ENCODE results near the gene MTMR3.

The MTMR3 gene

DNA sequence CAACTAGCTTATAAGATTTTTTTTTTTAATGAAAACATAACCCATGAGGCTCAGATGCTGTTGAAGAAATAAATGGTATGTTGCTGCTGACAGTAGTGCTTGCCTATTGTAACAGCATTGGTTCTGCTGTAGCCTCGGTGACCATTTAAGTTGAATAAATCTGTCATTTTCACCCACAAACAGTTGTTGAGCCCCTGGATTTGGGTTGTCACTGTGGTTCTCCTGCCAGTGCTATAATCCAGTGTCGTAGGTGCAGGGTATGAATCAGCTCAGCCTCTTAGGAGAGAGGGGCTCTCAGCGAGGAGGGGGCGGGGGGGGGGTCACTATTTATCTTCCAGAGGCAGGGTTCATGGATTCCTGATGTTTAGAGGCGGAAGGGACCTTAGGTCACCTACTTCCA, 147.4 kb downstream of the MTMR3 start:
- DNase-seq = no peak

DNA sequence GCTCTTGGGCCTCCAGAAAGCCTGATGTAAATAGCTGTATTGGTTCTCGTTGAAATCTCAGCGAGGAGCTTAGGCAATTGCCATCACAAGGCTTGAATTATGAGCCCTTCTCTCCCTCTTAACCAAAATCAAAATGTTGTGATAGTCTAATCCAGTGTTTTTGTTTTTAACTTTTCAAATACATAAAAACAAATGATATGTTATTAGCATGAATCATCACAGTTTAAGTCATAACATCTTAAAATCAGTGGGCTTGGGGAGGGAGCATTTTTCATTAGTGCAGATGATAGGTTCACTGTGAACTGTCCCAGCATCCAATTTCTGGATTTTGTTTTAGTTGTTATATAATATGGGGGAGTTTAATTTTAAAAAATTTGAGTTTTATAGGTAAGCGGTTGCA, 148.4 kb downstream of the MTMR3 start:
- DNase-seq = no peak

DNA sequence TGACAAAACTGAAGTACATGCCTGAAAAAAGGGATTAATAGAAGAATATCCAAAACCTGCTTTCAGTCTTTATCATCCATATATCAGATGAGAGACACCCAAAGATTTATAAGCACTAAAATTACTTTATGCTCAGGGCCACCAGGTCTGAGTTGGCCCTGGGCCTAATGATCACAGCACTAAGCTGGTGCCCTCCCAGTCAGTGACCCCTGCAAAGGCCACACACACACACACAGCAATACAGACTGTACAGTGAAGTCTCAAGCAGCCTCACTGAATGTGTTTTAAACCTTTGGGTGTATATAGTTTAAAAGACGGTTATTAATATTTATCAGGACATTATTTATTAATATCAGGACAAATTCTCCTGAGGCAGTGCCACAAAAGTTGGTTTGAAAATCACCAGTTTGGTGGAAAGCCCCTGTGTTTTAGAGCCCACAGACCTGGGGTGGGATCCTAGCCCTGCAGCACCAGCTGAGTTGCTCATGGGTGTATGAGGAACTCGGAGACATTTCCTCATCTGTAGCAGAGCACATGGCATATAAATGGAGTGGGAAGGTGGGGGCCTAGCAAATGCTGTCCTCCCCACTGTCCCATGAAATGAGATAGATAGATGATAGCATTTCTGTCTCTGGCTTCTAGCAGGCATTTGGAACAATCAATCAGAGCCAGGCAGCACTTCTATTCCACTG, 148.9 kb downstream of the MTMR3 start:
- no peak for DNase-seq

DNA sequence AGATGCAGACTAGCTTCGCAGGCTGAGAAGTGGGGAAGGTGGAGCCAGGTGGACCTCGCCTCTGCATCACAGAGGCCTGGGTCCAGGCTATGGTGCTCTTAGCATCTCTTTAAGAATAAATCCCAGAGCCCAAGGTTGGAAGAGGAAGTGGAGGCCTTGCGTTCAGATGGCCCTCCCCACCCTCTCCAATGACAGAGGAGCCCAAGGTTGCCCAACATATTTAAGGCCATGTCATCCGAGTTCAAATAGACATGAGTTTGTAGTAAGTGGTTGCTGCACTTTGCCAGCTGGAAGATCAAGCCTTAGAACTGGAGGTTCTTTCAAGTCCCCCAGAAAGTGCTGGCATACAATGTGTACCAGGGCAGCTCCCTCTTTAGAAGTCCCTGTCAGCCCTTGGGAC, 150.2 kb downstream of the MTMR3 start:
- DNase-seq = no peak

DNA sequence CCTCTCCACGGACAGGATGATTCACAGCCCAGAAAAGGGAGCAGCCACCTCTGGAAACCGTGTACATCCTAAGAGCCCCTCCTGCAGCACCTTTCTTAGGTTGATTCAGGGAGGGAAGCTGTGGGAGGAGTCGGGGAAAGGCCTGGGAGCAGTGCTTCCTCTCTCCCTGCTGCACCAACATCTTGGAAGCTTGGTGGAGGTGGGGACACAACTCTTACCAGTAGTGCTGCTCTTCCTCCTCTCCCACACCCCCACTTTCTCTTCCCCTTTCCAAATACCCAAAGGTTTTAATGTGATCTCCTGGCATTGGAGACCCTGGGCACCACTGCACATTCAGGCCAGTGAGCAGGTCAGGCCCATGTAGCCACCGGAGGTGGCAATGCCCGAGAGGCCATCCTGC, 150.9 kb downstream of the MTMR3 start:
- no peak for DNase-seq

DNA sequence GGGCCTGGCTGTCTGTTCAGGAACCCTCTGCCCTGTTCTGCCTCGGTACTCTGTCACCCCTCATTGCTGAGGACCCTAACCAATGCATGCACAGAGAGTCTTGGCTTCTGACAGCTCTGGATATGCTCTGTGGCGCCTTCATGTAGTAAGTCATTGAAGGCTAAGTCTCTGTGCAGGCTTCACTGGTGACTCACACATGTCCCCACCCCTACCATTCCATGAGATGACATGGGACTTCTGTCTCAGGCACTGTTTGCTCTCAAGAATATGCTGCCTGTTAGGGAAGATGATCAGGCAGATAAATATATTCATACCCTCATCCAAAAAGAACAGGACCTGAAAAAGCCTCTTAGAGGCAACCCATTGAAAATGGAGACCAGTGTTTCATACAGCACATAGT, 153.7 kb downstream of the MTMR3 start:
- DNase-seq = peak; percentile 53

DNA sequence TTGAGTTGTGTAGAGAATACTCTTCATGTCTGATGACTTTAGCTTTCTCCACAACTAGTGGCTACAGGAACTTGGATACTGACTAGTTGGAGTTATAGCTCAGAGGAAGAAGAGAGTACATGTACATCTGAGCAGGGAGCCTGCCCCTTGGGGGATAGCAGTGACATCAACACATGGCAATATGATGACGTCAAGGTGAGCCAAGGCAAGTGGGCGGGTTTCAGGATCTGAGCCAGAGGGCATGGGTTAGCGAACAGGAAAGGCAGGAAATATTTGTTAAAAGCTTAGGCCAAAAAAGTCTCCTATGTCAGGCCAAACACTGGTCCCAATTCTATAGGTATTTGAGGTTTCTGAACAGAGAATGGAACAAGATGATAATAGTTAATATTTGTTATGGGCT, 155.2 kb downstream of the MTMR3 start:
- DNase-seq = peak; percentile 81

DNA sequence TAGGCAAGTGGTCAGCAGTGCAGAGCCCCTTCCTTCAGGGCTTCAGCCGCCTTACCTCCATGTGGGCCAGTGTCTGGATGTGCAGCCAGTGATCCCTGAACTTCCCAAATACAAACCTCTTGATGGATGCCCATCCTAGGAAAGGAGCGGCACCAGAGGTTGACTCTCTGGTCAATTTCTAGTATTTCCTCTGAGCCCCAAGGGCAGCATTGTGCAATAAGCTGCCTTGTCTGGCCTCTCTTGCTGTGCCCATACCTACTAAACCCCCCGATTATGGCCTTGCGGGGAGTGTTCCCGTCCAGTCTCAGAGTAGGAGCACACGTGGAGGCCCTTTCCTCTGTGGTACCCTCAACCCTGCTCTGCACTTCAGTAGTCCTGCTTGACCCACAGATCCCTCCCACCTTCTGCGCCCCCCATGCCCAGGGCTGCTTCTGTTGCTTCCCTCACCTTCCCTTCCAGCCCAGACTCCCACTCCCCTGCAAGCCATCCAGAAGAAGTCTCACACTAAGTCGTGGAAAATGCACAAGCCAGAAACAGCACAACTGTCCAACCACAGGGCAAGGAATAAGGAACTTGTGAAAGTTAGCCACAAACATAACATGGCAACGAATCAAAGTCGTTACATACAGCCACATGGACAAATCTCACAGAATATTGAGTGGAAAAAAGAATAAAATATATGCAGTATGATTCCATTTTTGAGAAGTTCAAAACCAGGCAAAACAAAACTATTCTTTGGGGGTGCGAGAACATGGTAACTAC, 157.7 kb downstream of the MTMR3 start:
- DNase-seq = no peak

DNA sequence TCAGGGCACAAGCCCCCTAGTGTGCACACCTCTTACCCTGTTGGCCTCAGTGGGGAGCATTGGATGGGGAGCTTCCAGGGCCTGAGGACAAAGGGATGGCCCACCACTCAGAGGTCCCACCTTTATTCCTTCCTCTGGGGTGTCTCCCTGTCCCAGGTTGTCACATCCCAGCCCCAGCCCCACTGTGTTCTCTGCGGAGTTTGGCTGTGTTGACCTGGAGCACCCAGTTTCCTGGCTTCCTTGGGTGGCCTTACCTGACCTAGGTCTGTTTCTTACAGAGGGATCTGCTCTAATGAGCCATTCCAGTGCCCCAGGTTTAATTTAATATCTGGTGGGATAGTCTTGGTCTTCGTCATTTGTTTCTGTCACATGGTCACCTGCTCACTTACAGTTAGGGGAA, 158.5 kb downstream of the MTMR3 start:
- no peak for DNase-seq

DNA sequence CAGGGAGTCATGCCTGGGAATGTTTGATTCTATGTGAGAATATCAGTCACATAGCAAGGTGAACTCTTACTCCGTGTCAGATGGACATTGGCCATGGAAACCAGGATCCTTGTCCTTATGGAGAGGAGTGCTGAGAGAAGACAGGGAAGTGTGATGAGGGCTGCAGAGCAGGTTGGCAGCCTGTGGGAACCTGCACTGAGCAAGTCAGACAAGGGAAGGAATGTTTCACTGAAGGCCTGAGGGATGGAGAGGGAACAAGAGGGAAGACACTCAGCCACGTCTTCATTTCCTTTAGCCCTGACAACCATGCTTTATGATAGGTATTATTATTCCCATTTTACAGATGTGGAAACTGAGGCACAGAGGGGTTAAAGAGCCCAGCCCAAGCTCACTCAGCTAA, 158.9 kb downstream of the MTMR3 start:
- DNase-seq = no peak

DNA sequence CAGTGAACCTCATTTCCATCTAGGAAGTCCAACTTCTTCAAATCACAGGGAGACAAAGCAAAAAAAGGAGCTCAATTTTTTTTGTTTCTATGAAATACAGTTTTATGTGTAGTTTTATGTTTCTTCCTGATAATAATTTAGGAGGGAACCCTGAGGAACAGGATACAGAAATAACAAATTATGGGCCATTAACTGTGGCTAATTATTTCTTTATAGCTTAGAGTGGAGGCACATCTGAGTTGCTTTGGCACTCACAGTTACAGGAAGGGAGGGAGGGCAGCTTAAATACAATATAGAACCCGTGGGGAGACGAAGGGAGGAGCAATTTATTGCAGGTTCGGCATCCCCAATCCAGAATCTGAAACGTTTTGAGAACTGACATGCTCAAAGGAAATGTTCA, 160.2 kb downstream of the MTMR3 start:
- DNase-seq = no peak

DNA sequence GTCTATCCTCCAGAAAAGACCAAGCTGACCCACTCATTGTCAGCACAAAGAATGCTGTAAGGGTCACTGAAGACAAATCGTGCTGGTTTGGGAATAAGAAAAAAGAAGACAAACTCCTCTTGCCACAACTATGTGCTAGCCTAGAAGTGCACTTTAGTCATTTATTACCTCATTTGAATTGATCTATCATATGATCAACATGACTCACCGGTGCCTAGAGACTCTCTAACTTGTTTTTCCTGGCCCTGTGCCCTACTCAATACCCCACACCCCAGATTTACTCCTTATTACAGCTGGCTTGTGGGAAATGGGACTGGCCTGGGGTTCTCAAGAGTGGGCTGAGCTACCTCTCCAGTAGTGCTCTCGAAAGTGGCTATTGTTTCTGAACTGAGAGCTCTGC, 161.4 kb downstream of the MTMR3 start:
- DNase-seq = peak; percentile 94

DNA sequence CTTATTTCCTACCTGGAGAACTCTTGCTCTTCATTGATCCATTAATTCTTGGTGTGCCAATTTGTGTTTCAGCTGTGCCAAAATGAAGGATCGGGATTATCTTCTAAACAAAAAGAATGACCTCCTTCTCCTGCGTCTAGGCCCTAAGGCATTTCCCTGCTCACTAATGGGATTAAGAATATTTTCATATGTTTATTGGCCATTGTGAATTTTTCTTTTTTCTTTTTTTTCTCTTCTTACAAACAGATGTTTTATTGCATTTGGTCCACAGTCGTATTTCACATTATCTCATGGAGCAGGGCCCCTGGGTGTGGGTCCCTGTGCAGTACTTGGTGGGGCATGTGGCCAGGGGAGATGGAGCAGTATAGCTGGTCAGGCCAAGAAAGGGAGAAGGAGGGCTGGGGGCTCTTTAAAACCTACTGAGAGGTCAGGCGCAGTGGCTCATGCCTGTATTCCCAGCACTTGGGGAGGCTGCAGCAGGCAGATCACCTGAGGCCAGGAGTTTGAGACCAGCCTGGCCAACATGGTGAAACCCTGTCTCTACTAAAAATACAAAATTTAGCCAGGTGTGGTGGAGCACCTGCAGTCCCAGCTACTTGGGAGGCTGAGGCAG, 162.0 kb downstream of the MTMR3 start:
- no peak for DNase-seq

DNA sequence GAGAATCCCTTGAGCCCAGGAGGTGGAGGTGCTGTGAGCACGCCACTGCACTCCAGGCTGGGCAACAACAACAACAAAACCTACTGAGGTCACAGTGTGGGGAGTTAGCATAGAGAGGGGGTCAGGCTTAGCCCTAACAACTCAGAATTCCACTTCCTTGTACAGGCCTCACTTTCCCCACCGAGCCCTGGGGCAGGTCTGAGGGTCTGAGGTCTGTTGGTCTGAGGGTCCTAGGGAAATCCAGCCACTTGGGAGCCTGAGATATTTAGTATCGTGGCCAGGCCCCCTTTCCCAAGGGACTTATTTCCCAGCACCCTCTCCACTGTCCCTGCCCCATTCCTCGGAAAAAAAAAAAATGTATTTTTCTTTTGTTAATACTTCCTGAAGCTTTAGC, 162.5 kb downstream of the MTMR3 start:
- DNase-seq = no peak

DNA sequence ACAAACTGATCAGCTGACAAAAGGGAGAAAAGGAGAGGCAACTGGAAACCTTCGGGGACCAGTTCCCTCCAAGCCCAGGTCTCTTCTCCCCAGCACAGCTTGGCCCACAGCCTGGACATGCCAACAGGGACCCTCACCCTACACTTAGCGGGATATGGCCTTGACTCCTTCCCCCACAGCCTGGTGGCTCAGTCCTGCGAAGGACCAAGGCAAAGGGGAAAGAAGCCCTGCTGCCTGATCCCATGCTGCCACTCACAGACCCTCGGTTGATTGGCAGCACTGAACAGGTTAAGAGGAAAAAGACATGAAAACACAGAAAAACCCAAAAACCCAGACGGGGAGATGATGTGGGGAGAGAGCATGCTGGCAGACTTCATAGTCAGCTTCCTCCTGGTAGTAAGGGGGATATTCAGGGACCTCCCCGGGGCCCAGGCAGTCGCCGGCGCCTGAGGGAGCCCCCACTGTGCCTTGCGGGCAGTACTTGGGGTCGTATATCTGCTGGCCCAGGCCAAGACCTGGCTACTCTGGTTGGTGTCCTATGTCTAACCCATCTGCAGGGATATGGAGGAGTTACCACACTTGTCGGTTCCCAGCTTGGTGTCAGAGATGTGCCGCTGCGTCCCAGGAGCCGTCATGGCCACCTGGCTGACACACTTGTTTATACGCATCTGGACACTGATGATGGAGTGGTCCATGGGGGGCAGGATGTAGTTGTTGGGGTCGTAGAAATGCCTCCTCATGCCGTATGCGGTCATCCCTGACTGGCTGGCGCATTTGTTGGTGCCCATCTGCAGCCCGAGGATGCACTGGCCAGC, 163.1 kb downstream of the MTMR3 start:
- DNase-seq = no peak

DNA sequence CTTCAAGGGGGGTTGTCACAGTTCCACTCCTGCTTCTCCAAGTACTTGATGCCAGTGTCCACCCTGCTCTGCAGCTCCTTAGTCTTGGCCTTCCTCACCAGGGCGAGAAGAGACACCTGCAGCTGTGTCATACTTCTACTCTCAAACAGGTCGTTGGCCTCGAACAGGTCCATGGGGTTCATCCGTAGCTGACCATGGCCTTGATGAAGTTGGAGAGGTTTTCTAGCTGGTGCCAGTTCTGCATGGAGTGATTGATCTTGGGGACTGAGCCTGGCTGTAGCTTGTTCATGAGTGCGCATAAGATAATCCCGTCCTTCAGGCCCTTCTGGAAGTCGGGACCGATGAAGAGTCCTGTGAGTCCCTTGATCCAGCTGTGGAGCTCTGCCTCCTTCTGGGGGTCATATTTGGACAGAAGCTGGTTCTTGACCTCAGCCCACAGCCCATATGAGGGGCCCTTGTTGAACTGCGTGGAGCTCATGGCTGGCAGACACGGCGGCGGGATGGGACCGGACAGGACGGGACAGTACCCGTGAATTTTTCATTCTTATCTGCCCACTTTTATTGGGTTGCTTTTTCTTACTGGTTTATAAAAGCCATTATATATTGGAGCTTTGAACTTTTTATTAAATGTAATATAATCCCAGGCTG, 163.9 kb downstream of the MTMR3 start:
- DNase-seq = no peak

DNA sequence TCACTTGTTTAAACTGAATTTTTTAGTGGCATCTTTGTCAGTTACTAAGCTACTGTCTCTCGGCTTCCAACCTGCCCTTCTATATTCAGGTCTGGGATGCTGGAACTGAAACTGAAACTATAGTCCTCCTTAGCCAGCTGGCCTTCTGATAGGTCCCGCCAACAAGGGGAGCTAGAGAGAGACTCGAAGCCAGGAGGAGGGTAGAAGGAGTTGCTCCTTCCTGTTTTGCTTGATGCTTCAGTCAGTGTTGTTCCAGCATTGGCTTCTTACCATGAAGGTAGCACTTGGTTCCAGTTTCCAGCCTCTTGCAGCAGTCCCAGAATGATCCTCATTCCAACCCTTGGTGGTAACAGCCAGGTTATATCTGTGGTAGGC, 164.4 kb downstream of the MTMR3 start:
- peak; percentile 21 for DNase-seq

DNA sequence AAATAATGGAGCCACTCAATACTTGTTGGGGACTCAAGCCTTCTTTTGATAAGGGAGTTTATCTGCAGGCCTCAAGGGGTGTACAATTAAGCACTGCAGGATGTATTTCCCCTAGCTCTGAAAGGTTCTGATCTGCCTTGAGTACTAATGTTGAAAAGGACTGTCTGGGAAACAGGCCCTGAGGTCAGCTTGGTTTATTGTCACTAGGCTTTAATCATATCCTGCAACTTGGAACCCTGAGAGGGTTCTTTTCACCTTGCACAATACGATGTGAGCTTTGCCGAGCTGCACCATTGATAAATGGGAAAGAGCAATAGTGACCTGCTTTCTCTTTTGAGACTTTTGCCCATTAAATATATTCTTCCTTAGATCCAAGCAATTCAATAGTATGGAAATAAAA, 165.7 kb downstream of the MTMR3 start:
- no peak for DNase-seq

DNA sequence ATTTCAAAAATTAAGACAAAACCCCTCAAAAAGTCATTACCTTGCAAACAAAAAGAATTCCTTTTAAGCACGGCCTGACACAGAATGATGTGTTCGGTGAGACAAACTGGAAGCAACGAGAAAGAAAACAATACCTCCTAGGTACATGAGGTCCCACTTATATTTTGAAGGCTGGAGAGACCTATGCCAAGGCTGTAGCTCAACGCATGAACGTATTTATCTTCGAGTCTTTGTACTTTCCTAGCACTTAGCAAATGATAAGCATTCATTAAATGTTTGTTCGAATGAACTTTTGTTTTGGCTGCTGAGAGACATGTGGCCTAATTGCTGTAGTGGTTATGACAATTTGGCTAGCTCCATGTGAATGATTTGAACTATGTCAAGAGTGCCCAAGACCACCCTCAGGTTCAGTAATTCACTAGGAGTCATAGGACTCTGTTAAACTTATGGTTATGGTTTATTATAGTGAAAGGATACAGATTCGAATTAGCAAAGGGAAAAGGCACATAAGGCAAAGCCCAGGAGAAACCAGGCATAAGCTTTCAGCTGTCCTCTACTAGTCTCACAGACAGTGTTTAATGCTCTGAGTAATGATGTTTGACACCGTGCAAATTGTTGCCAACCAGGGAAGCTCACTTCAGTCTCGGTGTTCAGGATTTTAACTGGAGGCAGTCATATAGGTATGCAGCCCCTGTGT, 171.2 kb downstream of the MTMR3 start:
- DNase-seq = no peak

DNA sequence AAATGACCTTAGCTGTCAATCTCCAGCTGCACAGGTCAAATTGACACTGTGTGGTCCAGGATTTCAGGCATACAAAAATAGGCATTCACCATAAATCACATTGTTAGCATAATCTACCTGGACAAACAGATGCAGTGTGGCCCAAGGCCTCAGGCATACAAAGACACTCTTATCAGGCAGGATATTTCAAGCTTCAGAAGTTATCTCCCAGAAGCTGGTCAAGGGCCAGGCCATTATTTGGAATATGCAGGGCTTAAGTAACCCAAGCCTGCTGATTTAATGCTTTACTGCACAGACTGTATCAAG, 171.7 kb downstream of the MTMR3 start:
- no peak for DNase-seq

DNA sequence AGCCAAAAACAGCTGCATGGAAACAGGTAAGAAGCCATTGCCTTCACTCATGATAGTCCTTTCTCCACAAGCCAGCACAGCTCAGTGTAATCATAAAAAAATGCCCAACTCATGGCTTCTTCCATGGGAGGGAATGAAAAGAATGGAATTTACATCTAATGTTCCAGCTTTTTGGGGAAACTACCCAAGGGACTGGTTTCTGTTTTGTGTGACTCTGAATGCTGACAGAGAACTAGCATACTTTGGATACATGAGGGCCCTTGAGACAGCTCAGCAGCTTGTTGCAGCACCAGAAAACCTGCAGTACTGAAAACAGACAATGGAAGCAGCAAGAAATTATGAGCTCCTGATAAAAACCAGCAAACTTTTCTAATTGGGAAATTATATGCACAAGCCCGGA, 173.0 kb downstream of the MTMR3 start:
- no peak for DNase-seq

DNA sequence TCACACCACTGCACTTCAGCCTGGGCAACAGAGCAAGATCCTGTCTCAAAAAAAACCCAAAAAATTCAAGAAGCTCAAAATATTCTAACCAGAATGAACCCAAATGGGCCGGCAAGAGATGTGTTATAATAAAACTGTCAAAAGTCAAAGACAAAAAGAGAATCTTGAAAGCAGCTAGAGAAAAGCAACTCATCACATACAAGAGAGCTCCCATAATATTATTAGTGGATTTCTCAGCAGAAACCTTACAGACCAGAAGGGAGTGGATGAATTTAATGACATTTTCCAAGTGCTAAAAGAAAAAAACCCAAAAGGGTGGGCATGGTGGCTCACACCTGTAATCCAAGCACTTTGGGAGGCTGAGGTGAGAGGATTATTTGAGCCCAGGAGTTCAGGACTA, 174.4 kb downstream of the MTMR3 start:
- no peak for DNase-seq

Data from EL (cell line).